Parathyroid adenoma (tissue), 2 donors: ENCODE data around the gene ZNF469.

Experiments used
- H2AFZ ChIP-seq: fragments of 300-600 bp; sonication (generic); one replicate; pipeline ENCODE4 v1.7.0; 2017; ENCODE audit warnings: antibody characterized with exemption, mild to moderate bottlenecking
- H3K27ac ChIP-seq: fragments of 300-600 bp; sonication (generic); one replicate; pipeline ENCODE4 v1.7.0; 2017
- H3K27me3 ChIP-seq: fragments of 300-600 bp; sonication (generic); one replicate; pipeline ENCODE4 v1.7.0; 2017; ENCODE audit warnings: low read length; ENCODE audit not compliant: control insufficient read depth, insufficient read depth
- H3K36me3 ChIP-seq: fragments of 300-600 bp; sonication (generic); one replicate; pipeline ENCODE4 v1.7.0; 2017; ENCODE audit warnings: low read length; ENCODE audit not compliant: control insufficient read depth, insufficient read depth
- H3K4me1 ChIP-seq: fragments of 300-600 bp; sonication (generic); one replicate; pipeline ENCODE4 v1.7.0; 2017; ENCODE audit warnings: control low read depth
- H3K4me2 ChIP-seq: fragments of 300-600 bp; sonication (generic); one replicate; pipeline ENCODE4 v1.7.0; 2017; ENCODE audit warnings: low read length
- H3K4me3 ChIP-seq: fragments of 300-600 bp; sonication (generic); one replicate; pipeline ENCODE4 v1.7.0; 2017; ENCODE audit warnings: low read depth, low read length
- H3K79me2 ChIP-seq: fragments of 300-600 bp; sonication (generic); one replicate; pipeline ENCODE4 v1.7.0; 2017; ENCODE audit warnings: control low read depth
- H3K9ac ChIP-seq: fragments of 300-600 bp; sonication (generic); one replicate; pipeline ENCODE4 v1.7.0; 2017; ENCODE audit warnings: mild to moderate bottlenecking
- H3K9me3 ChIP-seq: fragments of 300-600 bp; sonication (generic); one replicate; pipeline ENCODE4 v1.7.0; 2017; ENCODE audit warnings: low read length; ENCODE audit not compliant: control insufficient read depth
- CTCF ChIP-seq: fragments of 300-600 bp; sonication (generic); IDR thresholded peaks from one replicate; pipeline ENCODE4 v1.7.0; 2017; ENCODE audit warnings: antibody characterized with exemption, mild to moderate bottlenecking
- donor health status: primary hyperparathyroidism.

ZNF469 gene

GRCh38 chr16:88389191-88389590 lies 6.4 kb downstream of the ZNF469 start:
- no peaks in the 10 kb centered on the region for H3K4me1 ChIP-seq
- H3K27me3 ChIP-seq, result no peaks in the 10 kb centered on the region
- H3K36me3 ChIP-seq, result no peaks in the 10 kb centered on the region
- H3K4me2 ChIP-seq, result no peak overlapping the region
- no peaks in the 10 kb centered on the region for H3K9me3 ChIP-seq
- no peak overlapping the region for H2AFZ ChIP-seq
- H3K4me3 ChIP-seq, result no peak overlapping the region
- no peak overlapping the region for H3K27ac ChIP-seq
- no peak for TF ChIP-seq CTCF
- no peaks in the 10 kb centered on the region for H3K79me2 ChIP-seq
- no peak overlapping the region for H3K9ac ChIP-seq

- Histone ChIP-seq H3K79me2 (no peaks in the 10 kb centered on the region), H3K27ac (no peak overlapping the region), H3K27me3 (no peaks in the 10 kb centered on the region), H3K9me3 (no peaks in the 10 kb centered on the region), H3K4me2 (no peak overlapping the region), H3K9ac (no peak overlapping the region), H3K4me3 (no peak overlapping the region), H3K36me3 (no peaks in the 10 kb centered on the region), H2AFZ (no peak overlapping the region), H3K4me1 (no peaks in the 10 kb centered on the region)
- no peak for TF ChIP-seq CTCF
Measured at GRCh38 chr16:88389621-88390160, 6.9 kb downstream of the ZNF469 start.

GRCh38 chr16:88390265-88390664 lies 7.5 kb downstream of the ZNF469 start:
- no peak for TF ChIP-seq CTCF
- H3K4me3 ChIP-seq, result no peak overlapping the region

GRCh38 chr16:88390735-88391134 lies 8.0 kb downstream of the ZNF469 start:
- Histone ChIP-seq H3K79me2 (no peaks in the 10 kb centered on the region), H3K27me3 (no peaks in the 10 kb centered on the region), H3K9me3 (no peaks in the 10 kb centered on the region), H3K4me3 (no peak overlapping the region), H3K27ac (no peak overlapping the region), H3K9ac (no peak overlapping the region), H3K36me3 (no peaks in the 10 kb centered on the region), H3K4me2 (no peak overlapping the region), H3K4me1 (no peaks in the 10 kb centered on the region), H2AFZ (no peak overlapping the region)
- TF ChIP-seq CTCF, result no peak

More at GRCh38 chr16:88390265-88390664, 7.5 kb downstream of the ZNF469 start:
- Histone ChIP-seq H3K27me3 (no peaks in the 10 kb centered on the region), H3K36me3 (no peaks in the 10 kb centered on the region), H2AFZ (no peak overlapping the region), H3K4me1 (no peaks in the 10 kb centered on the region), H3K27ac (no peak overlapping the region), H3K9ac (no peak overlapping the region), H3K4me2 (no peak overlapping the region), H3K79me2 (no peaks in the 10 kb centered on the region), H3K9me3 (no peaks in the 10 kb centered on the region)

GRCh38 chr16:88391144-88391850 lies 8.5 kb downstream of the ZNF469 start:
- H3K9me3 ChIP-seq, result no peaks in the 10 kb centered on the region
- H3K36me3 ChIP-seq, result no peaks in the 10 kb centered on the region
- no peak overlapping the region for H3K27ac ChIP-seq
- no peak overlapping the region for H2AFZ ChIP-seq
- no peaks in the 10 kb centered on the region for H3K27me3 ChIP-seq
- no peak overlapping the region for H3K4me2 ChIP-seq
- no peak for TF ChIP-seq CTCF
- no peak overlapping the region for H3K9ac ChIP-seq
- no peaks in the 10 kb centered on the region for H3K79me2 ChIP-seq
- H3K4me1 ChIP-seq, result no peaks in the 10 kb centered on the region
- no peak overlapping the region for H3K4me3 ChIP-seq
